GM13976 (cell line): ENCODE results near the gene RETREG1.

Experiments used
- DNase-seq: peaks from one replicate; pipeline ENCODE4 v3.0.0; 2012; ENCODE audit warnings: low spot score
- in situ Hi-C: fragments of 300-500 bp; cut with MboI; formaldehyde crosslinking; loops from one replicate; pipeline ENCODE4 v1.12.0; 2022; ENCODE audit warnings: low sequenced_read_pairs, mixed read lengths, inconsistent platforms; ENCODE audit not compliant: unreplicated experiment
- TF ChIP-seq, protein P1 (sequence below): IDR thresholded peaks from 2 replicates; pipeline ENCODE4 v1.5.1; 2012; ENCODE audit warnings: borderline replicate concordance, mild to moderate bottlenecking; ENCODE audit not compliant: insufficient read depth; ENCODE audit errors: extremely low read depth, missing control alignments, control extremely low read depth

RETREG1 gene, protein sequence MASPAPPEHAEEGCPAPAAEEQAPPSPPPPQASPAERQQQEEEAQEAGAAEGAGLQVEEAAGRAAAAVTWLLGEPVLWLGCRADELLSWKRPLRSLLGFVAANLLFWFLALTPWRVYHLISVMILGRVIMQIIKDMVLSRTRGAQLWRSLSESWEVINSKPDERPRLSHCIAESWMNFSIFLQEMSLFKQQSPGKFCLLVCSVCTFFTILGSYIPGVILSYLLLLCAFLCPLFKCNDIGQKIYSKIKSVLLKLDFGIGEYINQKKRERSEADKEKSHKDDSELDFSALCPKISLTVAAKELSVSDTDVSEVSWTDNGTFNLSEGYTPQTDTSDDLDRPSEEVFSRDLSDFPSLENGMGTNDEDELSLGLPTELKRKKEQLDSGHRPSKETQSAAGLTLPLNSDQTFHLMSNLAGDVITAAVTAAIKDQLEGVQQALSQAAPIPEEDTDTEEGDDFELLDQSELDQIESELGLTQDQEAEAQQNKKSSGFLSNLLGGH

DNA sequence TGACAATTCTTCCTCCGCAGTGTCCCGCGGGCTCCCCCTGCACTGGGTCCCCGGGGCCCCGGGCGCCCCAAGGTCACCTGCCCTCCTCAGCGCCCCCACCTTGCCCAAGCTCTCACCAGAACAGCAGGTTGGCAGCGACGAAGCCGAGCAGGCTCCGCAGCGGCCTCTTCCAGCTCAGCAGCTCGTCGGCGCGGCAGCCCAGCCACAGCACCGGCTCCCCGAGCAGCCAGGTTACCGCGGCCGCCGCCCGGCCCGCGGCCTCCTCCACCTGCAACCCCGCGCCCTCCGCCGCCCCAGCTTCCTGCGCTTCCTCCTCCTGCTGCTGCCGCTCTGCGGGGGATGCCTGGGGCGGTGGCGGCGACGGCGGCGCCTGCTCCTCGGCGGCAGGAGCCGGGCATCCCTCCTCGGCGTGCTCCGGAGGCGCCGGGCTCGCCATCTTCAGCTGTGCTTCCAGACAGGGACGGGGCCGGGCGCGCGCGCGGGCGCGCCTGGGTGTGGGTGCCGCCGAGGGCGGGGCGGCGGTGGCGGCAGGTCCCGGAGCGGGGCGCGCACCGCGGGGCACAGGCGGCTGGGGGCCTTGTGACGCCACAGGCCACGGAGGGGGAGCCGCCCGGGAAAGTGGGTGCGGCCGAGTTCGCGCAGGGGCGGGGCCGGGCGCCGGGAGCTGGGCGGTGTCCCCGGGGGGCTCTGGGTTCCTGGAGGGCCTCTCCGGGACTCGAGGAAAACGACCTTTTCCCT, at the start of gene RETREG1:
Gene RETREG1 (minus strand): TSS at position 462 of the 738 bp plus-strand sequence. CDS start 26 bp downstream, at position 436.
- in situ Hi-C loops = no loop called here
- peak; percentile 64 for DNase-seq
- TF ChIP-seq, protein P1, sequence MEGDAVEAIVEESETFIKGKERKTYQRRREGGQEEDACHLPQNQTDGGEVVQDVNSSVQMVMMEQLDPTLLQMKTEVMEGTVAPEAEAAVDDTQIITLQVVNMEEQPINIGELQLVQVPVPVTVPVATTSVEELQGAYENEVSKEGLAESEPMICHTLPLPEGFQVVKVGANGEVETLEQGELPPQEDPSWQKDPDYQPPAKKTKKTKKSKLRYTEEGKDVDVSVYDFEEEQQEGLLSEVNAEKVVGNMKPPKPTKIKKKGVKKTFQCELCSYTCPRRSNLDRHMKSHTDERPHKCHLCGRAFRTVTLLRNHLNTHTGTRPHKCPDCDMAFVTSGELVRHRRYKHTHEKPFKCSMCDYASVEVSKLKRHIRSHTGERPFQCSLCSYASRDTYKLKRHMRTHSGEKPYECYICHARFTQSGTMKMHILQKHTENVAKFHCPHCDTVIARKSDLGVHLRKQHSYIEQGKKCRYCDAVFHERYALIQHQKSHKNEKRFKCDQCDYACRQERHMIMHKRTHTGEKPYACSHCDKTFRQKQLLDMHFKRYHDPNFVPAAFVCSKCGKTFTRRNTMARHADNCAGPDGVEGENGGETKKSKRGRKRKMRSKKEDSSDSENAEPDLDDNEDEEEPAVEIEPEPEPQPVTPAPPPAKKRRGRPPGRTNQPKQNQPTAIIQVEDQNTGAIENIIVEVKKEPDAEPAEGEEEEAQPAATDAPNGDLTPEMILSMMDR = no peak

DNA sequence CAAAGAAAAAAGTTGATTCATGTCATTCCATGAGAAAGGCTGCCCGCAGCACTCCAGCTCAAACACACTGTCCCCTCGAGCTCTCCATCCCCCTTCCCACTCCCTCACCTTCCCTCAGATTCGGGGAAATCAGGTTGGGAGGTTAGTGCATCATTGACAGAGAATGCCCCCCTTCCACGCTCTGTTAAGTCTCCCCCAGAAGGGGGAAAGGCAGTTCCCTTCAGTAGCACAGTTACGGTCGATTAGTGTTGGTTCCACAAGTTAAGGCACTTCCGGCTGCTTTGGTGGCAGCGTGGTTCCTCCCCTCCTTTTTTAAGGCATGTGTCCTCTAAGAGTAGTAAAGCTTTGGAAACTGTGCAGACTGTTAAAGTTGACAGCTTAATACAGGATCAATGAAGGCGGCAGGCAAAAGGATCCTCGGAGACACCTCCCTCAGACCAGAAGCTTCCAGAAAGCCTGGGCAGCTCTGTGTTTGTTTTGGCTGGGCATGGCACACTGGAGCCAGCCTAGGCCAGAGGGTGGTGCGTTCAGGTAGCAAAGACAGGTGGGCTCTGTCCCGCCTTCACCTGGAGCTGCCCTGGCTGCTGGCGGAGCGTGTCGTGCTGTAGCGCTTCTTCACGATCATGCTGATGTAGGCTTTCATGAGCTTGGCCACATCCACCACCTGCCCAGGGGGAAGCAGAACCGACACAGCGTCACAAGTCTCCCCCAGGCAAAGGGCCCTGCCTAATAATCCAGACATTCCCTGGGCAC, 49.5 kb upstream of the RETREG1 start:
- TF ChIP-seq, protein P1 = no peak
- no peak for DNase-seq
- in situ Hi-C loops = no loop called here

DNA sequence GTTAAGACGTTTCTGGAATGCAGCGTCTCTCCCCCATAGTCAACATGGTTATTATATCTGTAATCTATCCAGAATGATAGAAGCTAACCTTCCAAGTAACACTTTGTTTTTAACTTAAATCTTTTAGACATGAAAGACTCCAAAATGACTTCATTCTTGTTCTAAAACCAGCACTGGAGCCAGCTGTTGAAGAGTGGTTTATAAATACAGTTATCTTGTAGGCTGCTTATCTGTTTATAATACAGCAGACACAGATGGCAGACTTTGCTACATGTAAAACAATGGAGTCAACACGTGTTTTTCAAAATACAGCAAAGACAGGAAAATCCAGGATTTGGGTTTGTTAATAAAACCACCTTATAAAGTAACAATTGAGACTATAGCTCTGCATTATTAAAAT, 48.8 kb upstream of the RETREG1 start:
- in situ Hi-C loops = no loop called here
- TF ChIP-seq, protein P1 = no peak

DNA sequence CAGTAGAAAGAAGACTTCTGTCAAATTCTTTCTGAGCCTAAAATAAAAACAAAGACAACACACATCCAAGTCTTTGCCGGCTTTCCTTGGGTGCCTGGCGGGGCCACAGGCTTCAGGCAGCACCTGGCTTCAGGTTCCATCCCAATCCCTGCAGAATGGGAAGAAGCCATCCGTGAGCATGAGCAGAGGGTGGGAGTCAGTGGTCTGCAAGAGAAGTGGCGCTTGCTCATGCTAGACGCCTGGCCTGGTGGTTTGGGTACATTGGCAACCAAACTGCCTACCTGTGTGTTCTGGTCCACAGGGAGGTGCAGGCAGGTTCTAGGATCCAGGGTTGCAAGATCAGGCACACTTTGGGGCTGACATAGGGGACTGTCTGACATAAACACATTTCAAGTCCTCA, 47.6 kb upstream of the RETREG1 start:
- DNase-seq = no peak
- TF ChIP-seq, protein P1 = no peak
- in situ Hi-C loops = no loop called here

More for the DNA sequence above, 48.8 kb upstream of the RETREG1 start:
- DNase-seq = no peak

DNA sequence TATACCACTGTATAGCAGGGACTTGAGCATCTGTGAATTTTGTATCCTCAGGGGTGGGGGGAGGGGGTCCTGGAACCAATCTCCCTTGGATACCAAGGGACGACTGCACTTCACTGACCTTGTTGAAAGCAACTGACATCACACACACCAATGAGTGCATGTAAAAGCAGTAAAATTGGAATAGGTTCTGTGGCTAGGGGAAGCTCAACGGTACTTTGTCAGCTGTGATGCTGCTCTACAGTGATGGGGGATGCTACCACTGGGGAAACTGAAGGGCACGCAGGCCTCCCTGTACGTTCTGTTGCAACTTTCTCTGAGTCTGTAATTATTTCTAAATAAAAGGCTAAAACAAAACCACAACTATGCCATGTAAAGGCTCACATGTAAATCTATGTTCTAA, 47.0 kb upstream of the RETREG1 start:
- TF ChIP-seq, protein P1 = no peak
- in situ Hi-C loops = no loop called here
- DNase-seq = no peak

DNA sequence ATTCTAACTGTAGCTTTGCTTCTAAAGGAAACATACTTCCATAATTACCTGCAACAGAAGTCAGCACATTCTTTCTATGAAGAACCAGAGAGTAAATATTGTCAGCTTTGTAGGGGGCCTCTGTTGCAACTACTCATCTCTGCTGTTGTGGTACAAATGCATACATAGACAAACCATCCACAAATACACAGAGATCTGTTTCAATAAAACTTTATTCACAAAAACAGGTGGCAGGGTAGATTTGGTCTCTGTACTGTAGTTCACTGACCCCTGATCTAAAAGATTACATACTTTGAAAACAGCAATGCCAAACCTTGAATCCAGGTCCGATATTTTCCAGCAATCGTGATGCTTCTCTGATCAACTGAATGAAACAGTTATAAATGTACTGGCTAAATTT, 44.9 kb upstream of the RETREG1 start:
- in situ Hi-C loops = no loop called here
- DNase-seq = no peak
- TF ChIP-seq, protein P1 = no peak
